WERI-Rb-1 (cell line): ENCODE measurements around the gene ATG10.

Experiments used
- DNase-seq: peaks from one replicate; pipeline ENCODE4 v3.0.0-alpha.2; 2020
- H3K27ac ChIP-seq: fragments of 250-450 bp; sonication (Bioruptor Pico); 2 replicates; pipeline ENCODE4 v1.5.1; 2020; ENCODE audit warnings: mild to moderate bottlenecking, moderate library complexity
- H3K27me3 ChIP-seq: fragments of 250-450 bp; sonication (Bioruptor Pico); 2 replicates; pipeline ENCODE4 v1.5.1; 2021; ENCODE audit warnings: mild to moderate bottlenecking, low read depth, moderate library complexity; ENCODE audit not compliant: insufficient read depth, severe bottlenecking
- H3K36me3 ChIP-seq: fragments of 250-450 bp; sonication (Bioruptor Pico); 2 replicates; pipeline ENCODE4 v1.5.1; 2020; ENCODE audit warnings: mild to moderate bottlenecking, moderate library complexity
- H3K4me3 ChIP-seq: 2 replicates; pipeline ENCODE4 v1.5.1; 2011; ENCODE audit warnings: low read depth, mild to moderate bottlenecking, control low read depth, low read length
- H3K9me3 ChIP-seq: fragments of 250-450 bp; sonication (Bioruptor Pico); 2 replicates; pipeline ENCODE4 v1.5.1; 2021; ENCODE audit warnings: mild to moderate bottlenecking, moderate library complexity; ENCODE audit not compliant: severe bottlenecking
- CTCF ChIP-seq: IDR thresholded peaks from 2 replicates; pipeline ENCODE4 v1.5.1; 2011; ENCODE audit warnings: low read depth, mild to moderate bottlenecking, control low read depth, inconsistent platforms, low read length

ATG10 gene

DNA sequence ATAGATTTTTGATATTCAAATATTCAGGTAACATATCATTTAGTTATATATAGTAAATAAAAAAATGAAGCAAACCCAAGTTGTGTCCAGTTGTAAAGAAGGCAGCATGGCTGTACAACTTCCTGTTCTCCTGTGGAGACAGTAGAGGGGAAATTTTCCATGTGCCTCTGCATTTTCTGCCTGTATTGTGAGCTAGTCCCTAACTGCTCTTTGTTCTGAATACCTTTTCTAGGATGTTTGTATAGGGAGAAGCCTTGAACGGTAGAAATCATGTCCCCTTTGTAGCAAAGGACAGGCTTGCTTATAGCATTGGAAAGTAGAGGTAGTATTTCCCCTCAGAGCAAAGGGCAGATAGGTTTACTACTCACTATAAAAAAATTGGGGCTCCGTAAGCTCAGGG lies 319.6 kb downstream of the ATG10 start:
- Histone ChIP-seq H3K4me3 (no peak overlapping the region), H3K9me3 (no peaks in the 10 kb centered on the region), H3K36me3 (no peaks in the 10 kb centered on the region), H3K27ac (no peak overlapping the region), H3K27me3 (no peaks in the 10 kb centered on the region)
- no peak for DNase-seq
- TF ChIP-seq CTCF, result no peak

GRCh38 chr5:82295144-82295543 lies 323.3 kb downstream of the ATG10 start:
- no peaks in the 10 kb centered on the region for H3K9me3 ChIP-seq
- no peak overlapping the region for H3K4me3 ChIP-seq
- no peak for DNase-seq
- H3K36me3 ChIP-seq, result no peaks in the 10 kb centered on the region
- no peaks in the 10 kb centered on the region for H3K27me3 ChIP-seq
- H3K27ac ChIP-seq, result no peak overlapping the region
- TF ChIP-seq CTCF, result no peak

DNA sequence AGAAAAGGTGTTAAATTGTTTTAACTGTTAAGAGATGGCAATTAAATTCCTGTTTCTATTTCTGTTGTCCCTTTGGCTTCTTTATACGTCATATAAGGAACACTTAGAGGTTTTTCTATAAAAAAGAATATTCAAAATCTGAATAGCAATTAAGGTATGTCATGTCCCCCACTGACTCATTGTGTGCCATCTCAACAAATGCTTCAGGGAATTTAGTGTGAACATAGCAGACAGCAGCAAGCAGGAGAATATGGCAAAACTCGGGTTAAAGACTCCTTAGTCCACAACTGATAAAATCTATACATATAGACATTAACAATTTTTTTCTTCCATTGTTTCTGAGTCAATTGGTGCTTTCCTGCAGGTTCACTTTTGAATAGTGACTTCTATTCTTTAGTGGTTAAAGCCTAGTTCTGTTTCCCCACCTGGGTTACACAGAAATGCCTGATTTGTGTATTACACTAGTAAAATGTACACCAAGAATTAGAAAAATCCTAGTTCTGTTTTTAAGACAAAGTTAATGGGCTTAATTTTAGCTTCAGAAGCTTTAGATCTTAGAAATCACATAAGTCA lies 324.2 kb downstream of the ATG10 start:
- DNase-seq, result no peak

DNA sequence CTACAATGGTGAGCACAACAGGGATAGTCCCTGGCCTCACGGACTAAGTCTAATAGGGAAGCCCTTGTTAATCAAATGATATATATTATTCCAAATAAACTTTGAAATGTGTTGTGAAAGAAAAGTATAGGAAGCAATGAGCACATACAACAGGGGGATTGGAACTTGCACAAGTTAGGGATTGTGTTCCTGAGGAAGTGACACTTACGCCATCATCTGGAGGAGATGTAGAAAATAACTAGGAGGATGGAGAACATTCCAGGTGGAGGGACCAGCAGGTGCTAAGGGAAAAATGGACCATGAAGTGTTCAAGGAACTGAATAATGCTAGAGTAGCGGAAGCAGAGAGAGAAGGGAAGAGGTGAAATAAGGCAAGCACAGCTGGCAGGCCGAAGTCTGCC lies 325.1 kb downstream of the ATG10 start:
- Histone ChIP-seq H3K36me3 (no peaks in the 10 kb centered on the region), H3K27me3 (no peaks in the 10 kb centered on the region), H3K9me3 (no peaks in the 10 kb centered on the region), H3K4me3 (no peak overlapping the region), H3K27ac (no peak overlapping the region)
- no peak for DNase-seq
- TF ChIP-seq CTCF, result no peak

More for the DNA sequence above, 324.2 kb downstream of the ATG10 start:
- Histone ChIP-seq H3K9me3 (no peaks in the 10 kb centered on the region), H3K36me3 (no peaks in the 10 kb centered on the region), H3K4me3 (no peak overlapping the region), H3K27ac (no peak overlapping the region), H3K27me3 (no peaks in the 10 kb centered on the region)
- TF ChIP-seq CTCF, result no peak

GRCh38 chr5:82297711-82298110 lies 325.9 kb downstream of the ATG10 start:
- no peak for TF ChIP-seq CTCF
- H3K27ac ChIP-seq, result no peak overlapping the region
- no peaks in the 10 kb centered on the region for H3K27me3 ChIP-seq
- H3K36me3 ChIP-seq, result no peaks in the 10 kb centered on the region
- DNase-seq, result no peak
- no peaks in the 10 kb centered on the region for H3K9me3 ChIP-seq
- no peak overlapping the region for H3K4me3 ChIP-seq

GRCh38 chr5:82298668-82299067 lies 326.8 kb downstream of the ATG10 start:
- no peak for TF ChIP-seq CTCF
- H3K36me3 ChIP-seq, result no peaks in the 10 kb centered on the region
- no peaks in the 10 kb centered on the region for H3K27me3 ChIP-seq
- no peak for DNase-seq
- no peak overlapping the region for H3K27ac ChIP-seq
- no peaks in the 10 kb centered on the region for H3K9me3 ChIP-seq
- H3K4me3 ChIP-seq, result no peak overlapping the region
